Esophagus muscularis mucosa (tissue), 4 donors: Measurements from ENCODE around the gene ASB2.

Experiments used
- CTCF ChIP-seq, 3 experiments: fragments of 200-600 bp in 2 of 3; fragments of 450-650 bp in 1 of 3; sonication (generic) in 2 of 3; IDR thresholded peaks; one replicate each; pipeline ENCODE4 v1.5.1; 2017 to 2019; ENCODE audit warnings: antibody characterized with exemption in 3 of 3, mild to moderate bottlenecking in 2 of 3, moderate library complexity in 1 of 3
- EP300 ChIP-seq: sonication (generic); formaldehyde crosslinking; IDR thresholded peaks from one replicate; pipeline ENCODE4 v1.6.1; 2017; ENCODE audit warnings: antibody characterized with exemption
- POLR2A ChIP-seq: fragments of 450-650 bp; IDR thresholded peaks from one replicate; pipeline ENCODE4 v1.6.1; 2017; ENCODE audit warnings: antibody characterized with exemption, moderate library complexity, mild to moderate bottlenecking, low read depth

- TF ChIP-seq CTCF (IDR thresholded peaks at IDR 0.05) (no peak), POLR2A (no peak), EP300 (no peak)
Measured at GRCh38 chr14:93973607-93974006, 2.8 kb downstream of the ASB2 start.
